Superior temporal gyrus (tissue), 1 donor: ENCODE measurements around the gene CMYA5.

Experiments
- DNase-seq: peaks from one replicate; pipeline ENCODE4 v3.0.0-alpha.2; 2016; ENCODE audit errors: extremely low spot score

CMYA5 gene

GRCh38 chr5:79793722-79794121, 104.1 kb downstream of the CMYA5 start:
- DNase-seq: no peak

GRCh38 chr5:79794347-79794746, 104.7 kb downstream of the CMYA5 start:
- DNase-seq: no peak

DNA sequence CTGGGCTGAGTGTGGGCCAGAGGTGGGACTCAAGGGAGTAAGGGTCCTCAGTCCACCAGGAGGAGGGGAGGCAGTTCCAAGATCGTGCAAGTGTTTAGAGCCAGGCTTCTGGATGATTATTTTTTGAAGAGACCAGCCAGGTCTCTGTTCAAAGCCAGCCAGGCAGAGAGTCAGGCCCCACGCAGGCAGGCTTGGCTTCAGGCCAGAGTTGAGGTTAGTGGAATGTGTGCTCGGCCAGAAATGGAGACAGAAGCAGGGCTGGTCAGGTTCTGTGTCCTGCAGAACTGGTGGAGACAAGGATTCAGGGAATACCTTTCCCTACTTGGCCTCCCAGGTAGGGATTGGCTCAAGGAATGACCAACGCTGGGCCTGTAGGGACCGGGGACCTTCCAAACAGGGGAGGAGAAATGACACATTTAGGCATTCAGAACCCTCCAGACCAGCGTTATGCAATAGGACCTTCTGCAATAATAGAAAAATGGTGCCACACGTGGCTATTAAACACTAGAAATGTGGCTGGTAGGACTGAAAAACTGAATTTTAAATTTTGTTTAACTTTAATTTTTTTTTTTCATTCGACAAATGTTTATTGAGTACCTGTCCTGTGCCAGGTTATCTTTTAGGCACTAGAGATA, 106.2 kb downstream of the CMYA5 start:
- DNase-seq: no peak

- DNase-seq: no peak
Observed at GRCh38 chr5:79798893-79799590, 109.4 kb downstream of the CMYA5 start.

GRCh38 chr5:79800979-79801827, 111.6 kb downstream of the CMYA5 start:
- no peak for DNase-seq

GRCh38 chr5:79802406-79802805, 112.8 kb downstream of the CMYA5 start:
- no peak for DNase-seq

GRCh38 chr5:79803007-79803406, 113.4 kb downstream of the CMYA5 start:
- no peak for DNase-seq

GRCh38 chr5:79806741-79807140, 117.1 kb downstream of the CMYA5 start:
- DNase-seq: peak; percentile 55

- no peak for DNase-seq
Observed at GRCh38 chr5:79809743-79810142, 120.1 kb downstream of the CMYA5 start.

DNA sequence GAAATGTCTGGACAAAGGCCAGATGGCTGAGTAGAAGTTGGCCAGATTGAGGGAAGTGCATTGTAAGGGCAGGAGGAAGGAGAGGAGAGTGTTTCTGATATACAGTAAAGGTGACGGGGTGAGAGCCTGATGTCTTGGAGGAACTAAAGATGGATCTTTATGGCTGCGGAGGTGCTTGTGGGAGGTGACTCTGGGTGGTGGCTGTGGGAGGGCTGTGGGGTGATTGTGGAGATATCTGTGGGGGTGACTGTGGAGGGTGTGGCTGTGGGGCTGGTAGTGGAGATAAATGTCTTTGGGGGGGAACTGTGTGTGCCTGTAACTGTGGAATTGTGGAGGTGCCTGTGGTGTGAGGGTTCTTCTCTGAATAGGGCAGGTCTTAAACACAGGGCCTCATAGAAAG, 121.4 kb downstream of the CMYA5 start:
- no peak for DNase-seq

GRCh38 chr5:79811904-79812303, 122.3 kb downstream of the CMYA5 start:
- DNase-seq: no peak

GRCh38 chr5:79814699-79815098, 125.1 kb downstream of the CMYA5 start:
- DNase-seq: no peak

DNA sequence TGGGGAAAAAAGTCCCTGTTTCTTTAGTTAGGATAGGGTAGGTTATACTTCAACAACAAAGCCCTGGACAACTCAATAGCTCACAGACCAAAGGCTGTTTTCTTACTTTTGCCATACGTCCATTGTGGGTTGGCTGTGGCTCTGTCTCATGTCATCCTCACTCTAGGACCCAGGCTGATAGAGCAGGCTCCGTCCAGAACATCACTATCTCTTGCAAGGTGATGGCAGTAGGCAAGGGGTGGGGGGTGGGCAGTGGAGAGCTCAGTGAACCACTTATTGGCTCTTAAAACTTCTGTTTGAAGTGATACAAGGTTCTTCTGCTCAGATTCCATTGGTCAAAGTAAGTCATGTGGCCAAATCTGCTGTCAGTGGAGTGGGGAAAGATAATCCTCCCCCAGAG, 126.4 kb downstream of the CMYA5 start:
- DNase-seq: no peak

GRCh38 chr5:79820648-79821047, 131.0 kb downstream of the CMYA5 start:
- DNase-seq: no peak

DNA sequence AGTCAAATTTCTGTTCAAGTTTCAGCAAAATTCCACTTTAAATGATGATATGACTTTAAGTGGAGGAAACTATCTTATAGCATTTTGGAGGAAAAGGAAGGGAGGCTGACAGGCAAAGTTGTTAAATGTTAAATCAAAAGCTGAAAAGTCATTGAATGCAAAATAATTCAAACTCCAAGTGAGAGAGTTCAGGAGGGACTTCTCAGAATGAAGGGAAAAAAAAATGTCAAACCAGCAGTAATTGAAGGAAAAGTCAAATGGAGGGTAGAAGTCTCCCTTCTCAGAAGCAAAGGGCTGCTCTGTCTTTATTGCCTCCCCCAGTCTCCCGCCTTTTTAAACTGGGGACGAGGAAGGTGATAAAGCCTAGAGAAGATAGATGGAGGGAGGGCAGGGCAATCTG, 134.8 kb downstream of the CMYA5 start:
- DNase-seq: no peak

DNA sequence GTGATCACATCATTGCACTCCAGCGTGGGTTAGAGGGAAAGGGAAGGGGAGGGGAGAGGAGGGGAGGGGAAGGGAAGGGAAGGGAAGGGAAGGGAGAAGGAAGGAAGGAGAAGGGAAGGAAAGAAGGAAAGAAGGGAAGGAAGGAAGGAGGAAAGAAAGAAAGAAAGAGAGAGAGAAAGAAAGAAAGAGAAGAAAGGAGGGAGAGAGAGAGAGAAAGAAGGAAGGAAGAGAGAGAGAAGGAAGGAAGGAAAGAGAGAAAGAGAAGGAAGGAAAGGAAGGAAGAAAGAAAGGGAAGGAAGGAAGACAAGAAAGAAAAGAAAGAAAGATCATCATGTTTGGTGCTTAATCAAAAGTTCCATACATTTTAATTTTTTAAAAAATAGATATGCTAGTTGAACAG, 136.2 kb downstream of the CMYA5 start:
- DNase-seq: no peak

DNA sequence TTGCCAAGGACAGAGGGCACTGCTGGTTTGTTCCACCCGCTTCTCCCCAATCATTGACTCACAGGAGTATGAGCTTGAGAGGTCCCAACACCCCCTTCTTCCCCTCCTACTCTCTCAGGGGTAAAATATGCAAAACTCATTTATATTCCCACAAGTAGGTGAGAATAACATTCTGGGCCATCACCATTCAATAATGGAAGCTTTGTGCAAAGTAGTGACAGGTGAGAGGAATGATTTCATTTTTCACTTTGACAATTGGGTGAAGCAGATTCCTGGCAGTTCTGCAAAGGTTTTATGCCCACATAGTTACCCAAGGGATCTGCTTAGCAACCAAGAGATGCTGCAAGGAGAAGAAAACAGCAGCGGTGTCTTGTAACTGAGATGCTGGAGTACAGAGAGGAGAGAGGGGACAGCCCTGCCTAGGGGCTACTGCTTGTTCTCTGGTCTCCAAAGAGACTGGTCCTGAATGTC, 137.6 kb downstream of the CMYA5 start:
- peak; percentile 55 for DNase-seq

- DNase-seq: no peak
Observed at GRCh38 chr5:79829260-79829659, 139.6 kb downstream of the CMYA5 start.

GRCh38 chr5:79831381-79832309, 142.0 kb downstream of the CMYA5 start:
- no peak for DNase-seq

DNA sequence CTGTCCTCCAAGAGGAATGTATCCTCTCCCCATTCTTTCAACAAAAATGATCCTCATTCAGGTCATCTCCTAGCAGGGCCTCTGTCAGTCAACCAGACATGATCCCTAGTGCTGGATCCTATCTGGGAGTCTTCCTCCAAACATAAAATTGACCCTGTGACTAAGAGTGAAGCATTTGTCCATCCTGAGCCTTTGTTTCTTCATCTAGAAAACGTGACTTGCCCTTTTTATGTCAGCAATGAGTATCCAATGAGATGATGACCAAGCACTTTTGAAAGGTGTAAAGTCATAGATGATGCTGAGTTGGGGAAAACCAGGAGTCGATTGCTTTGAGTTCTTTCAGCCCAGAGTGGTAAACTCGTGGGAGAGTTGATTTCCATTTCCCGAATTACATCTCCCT, 143.3 kb downstream of the CMYA5 start:
- no peak for DNase-seq

GRCh38 chr5:79834098-79834753, 144.6 kb downstream of the CMYA5 start:
- DNase-seq: peak; percentile 42
